Stimulated activated naive CD8-positive, alpha-beta T cell treated with anti-CD3 and anti-CD28 coated beads, Interleukin-15, amount 100 ng/mL, for 72 hours (primary cell): ENCODE data around the gene NCOA1.
A peak's percentile ranks its signal among the peaks of the same experiment; 100 is the strongest.

Experiments used
- ATAC-seq: fragments of 150-1000 bp; cut with Tn5 transposase; 2 replicates; pipeline ENCODE4 v1.10.0; 2021; ENCODE audit warnings: mild to moderate bottlenecking, moderate library complexity
- DNase-seq, 2 donors: peaks; one replicate each; pipeline ENCODE4 v3.0.0; 2021 to 2022
- H3K27ac Mint-ChIP-seq, 2 donors: one replicate each; pipeline ENCODE4 v1.8.0; 2022; ENCODE audit warnings: mild to moderate bottlenecking in 2 of 2, mixed read lengths in 2 of 2, moderate library complexity in 2 of 2
- H3K27me3 Mint-ChIP-seq: one replicate; pipeline ENCODE4 v1.8.0; 2022; ENCODE audit warnings: mixed read lengths
- H3K4me1 Mint-ChIP-seq: one replicate; pipeline ENCODE4 v1.8.0; 2022; ENCODE audit warnings: mild to moderate bottlenecking, mixed read lengths
- H3K4me3 Mint-ChIP-seq, 2 donors: one replicate each; pipeline ENCODE4 v1.8.0; 2022; ENCODE audit warnings: mild to moderate bottlenecking in 2 of 2, mixed read lengths in 2 of 2, moderate library complexity in 1 of 2
- H3K9me3 Mint-ChIP-seq, 2 donors: one replicate each; pipeline ENCODE4 v1.8.0; 2022; ENCODE audit warnings: mixed read lengths in 2 of 2

The NCOA1 gene

GRCh38 chr2:24749069-24749691 lies 258.1 kb downstream of the NCOA1 start:
- ATAC-seq (no peak), DNase-seq (no peak)
- H3K9me3 Mint-ChIP-seq: no peaks in the 10 kb centered on the region
- no peak overlapping the region for H3K27ac Mint-ChIP-seq
- H3K4me1 Mint-ChIP-seq: no peaks in the 10 kb centered on the region
- H3K4me3 Mint-ChIP-seq: no peak overlapping the region
- no peaks in the 10 kb centered on the region for H3K27me3 Mint-ChIP-seq

- Mint-ChIP-seq H3K27ac (no peak overlapping the region), H3K4me3 (no peak overlapping the region), H3K4me1 (no peaks in the 10 kb centered on the region), H3K27me3 (no peaks in the 10 kb centered on the region), H3K9me3 (no peaks in the 10 kb centered on the region)
- ATAC-seq (peak; percentile 80), DNase-seq (no peak)
Measured at GRCh38 chr2:24754985-24755705, 264.1 kb downstream of the NCOA1 start.

DNA sequence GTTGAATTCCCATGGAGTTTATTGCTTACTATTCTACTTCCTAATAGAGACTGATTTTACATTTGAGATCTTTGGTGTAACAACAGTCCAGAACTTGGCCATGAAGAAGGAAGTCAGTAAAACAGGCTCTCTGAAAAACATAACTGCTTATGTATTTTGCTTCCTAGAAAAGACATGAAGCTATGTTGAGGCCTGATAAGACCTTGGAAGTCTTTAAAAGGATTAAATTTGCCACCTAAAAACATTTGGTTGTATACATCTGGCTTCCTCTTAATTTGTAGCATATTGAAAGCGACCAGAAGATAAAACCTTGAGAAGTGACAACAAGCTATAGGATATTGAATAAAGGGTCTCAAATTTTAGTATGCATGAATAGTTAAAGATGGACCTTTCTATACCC lies 265.7 kb downstream of the NCOA1 start:
- no peak for ATAC-seq
- no peak overlapping the region for H3K27ac Mint-ChIP-seq
- no peaks in the 10 kb centered on the region for H3K4me1 Mint-ChIP-seq
- no peak overlapping the region for H3K4me3 Mint-ChIP-seq
- no peak for DNase-seq
- no peaks in the 10 kb centered on the region for H3K27me3 Mint-ChIP-seq
- no peaks in the 10 kb centered on the region for H3K9me3 Mint-ChIP-seq

DNA sequence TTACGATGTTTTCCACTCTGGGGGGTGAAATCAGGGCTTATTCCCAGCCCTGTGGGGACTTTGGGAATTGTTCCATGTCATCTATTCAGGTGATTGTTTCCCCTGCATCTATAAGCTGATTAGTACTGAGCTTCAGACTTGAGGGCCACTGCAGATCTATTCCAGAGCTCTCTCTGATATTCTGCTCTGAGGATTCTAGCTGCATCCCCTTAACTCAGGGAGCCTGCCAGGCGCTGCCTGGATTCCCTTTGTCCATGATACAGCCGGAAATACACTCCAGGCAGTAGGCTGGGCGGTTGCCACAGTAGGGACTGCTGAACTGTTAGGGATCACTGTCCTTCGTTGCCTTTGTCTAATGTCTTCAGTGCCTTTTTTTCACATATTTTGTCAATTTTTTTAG lies 270.8 kb downstream of the NCOA1 start:
- no peak for DNase-seq
- H3K4me1 Mint-ChIP-seq: peaks cover 9% of the 10 kb centered on the region
- H3K9me3 Mint-ChIP-seq: no peaks in the 10 kb centered on the region
- no peak overlapping the region for H3K4me3 Mint-ChIP-seq
- no peaks in the 10 kb centered on the region for H3K27me3 Mint-ChIP-seq
- H3K27ac Mint-ChIP-seq: no peak overlapping the region
- no peak for ATAC-seq

- no peak overlapping the region for H3K4me3 Mint-ChIP-seq
- H3K27ac Mint-ChIP-seq: no peak overlapping the region
- no peaks in the 10 kb centered on the region for H3K9me3 Mint-ChIP-seq
- no peak for ATAC-seq
- no peak for DNase-seq
- H3K4me1 Mint-ChIP-seq: peaks cover 9% of the 10 kb centered on the region
- H3K27me3 Mint-ChIP-seq: no peaks in the 10 kb centered on the region
Measured at GRCh38 chr2:24762518-24762917, 271.5 kb downstream of the NCOA1 start.

GRCh38 chr2:24763843-24764242 lies 272.8 kb downstream of the NCOA1 start:
- no peaks in the 10 kb centered on the region for H3K9me3 Mint-ChIP-seq
- H3K27ac Mint-ChIP-seq: no peak overlapping the region
- no peak for DNase-seq
- no peak for ATAC-seq
- no peak overlapping the region for H3K4me3 Mint-ChIP-seq
- H3K27me3 Mint-ChIP-seq: no peaks in the 10 kb centered on the region
- H3K4me1 Mint-ChIP-seq: peaks cover 9% of the 10 kb centered on the region

DNA sequence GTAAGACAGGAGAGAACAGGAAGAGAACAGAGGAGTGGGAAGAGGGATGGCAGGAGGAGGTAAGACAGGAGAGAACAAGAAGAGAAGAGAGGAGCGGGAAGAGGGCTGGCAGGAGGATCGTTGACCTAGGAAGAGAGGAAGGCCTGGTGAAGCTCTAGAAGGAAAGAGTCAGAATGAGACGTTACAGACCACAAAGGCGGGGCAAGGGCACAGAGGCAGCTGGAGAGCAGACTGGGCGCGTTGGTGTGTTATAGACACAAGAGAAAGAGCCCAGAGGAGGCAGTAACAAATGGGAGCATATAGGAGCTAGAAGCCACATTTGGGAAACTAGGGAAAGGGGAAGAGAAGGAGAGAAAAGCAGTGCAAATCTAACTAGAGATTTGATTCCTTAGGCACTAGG lies 275.6 kb downstream of the NCOA1 start:
- Mint-ChIP-seq H3K4me1 (peaks cover 9% of the 10 kb centered on the region), H3K27ac (peak overlapping the region; percentile 2 to 47), H3K27me3 (no peaks in the 10 kb centered on the region), H3K4me3 (no peak overlapping the region), H3K9me3 (no peaks in the 10 kb centered on the region)
- DNase-seq (no peak), ATAC-seq (no peak)

GRCh38 chr2:24768013-24768412 lies 277.0 kb downstream of the NCOA1 start:
- no peak overlapping the region for H3K4me3 Mint-ChIP-seq
- H3K27ac Mint-ChIP-seq: no peak overlapping the region
- DNase-seq (no peak), ATAC-seq (no peak)
- H3K4me1 Mint-ChIP-seq: peaks cover 9% of the 10 kb centered on the region
- H3K27me3 Mint-ChIP-seq: no peaks in the 10 kb centered on the region
- H3K9me3 Mint-ChIP-seq: no peaks in the 10 kb centered on the region

DNA sequence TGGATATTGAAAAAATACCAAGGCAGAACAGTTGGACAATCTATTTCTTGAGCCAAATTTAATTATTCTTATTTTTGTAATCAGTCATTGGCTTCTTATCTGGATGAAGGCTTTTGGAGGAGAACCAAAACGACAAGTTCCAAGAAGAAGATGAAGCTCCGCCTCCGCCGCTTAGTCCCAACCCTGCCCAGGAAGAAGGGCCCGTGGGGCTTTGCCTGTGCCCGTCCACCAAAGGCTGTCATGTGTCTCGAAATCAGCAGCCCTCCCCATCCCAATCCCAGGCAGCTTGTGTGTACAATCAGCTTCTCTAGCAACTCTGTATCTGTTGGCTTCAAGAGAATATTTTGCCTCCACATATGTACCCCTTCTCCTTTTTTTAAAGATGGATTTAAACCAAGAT lies 277.5 kb downstream of the NCOA1 start:
- no peak for ATAC-seq
- H3K4me3 Mint-ChIP-seq: no peak overlapping the region
- no peak overlapping the region for H3K27ac Mint-ChIP-seq
- no peak for DNase-seq
- H3K4me1 Mint-ChIP-seq: peaks cover 9% of the 10 kb centered on the region
- no peaks in the 10 kb centered on the region for H3K27me3 Mint-ChIP-seq
- H3K9me3 Mint-ChIP-seq: no peaks in the 10 kb centered on the region

DNA sequence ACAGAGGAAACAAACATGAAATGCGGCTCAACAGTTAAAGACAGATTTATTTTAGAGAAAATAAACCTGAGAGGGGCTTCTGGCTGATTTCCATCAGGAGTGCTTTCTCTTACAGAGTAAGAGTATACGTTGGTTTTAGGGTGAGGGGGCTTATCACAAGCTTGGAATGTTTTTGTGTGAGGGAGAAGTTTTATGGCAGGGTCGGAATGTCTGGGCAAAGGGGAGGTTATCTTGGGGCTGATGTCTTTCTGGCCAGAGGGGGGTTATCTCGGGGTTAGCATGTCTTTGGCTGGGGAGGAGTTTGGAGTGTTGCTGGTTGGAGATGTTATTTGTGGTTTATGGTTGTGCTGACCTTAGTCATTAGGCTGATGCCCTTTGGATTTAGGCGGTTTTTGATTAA lies 280.0 kb downstream of the NCOA1 start:
- DNase-seq (no peak), ATAC-seq (no peak)
- H3K27me3 Mint-ChIP-seq: no peaks in the 10 kb centered on the region
- H3K4me3 Mint-ChIP-seq: no peak overlapping the region
- peak overlapping the region in 1 of 2 donors; percentile 85 for H3K27ac Mint-ChIP-seq
- no peaks in the 10 kb centered on the region for H3K9me3 Mint-ChIP-seq
- H3K4me1 Mint-ChIP-seq: peaks cover 9% of the 10 kb centered on the region

GRCh38 chr2:24771764-24772586 lies 280.9 kb downstream of the NCOA1 start:
- DNase-seq (no peak), ATAC-seq (no peak)
- no peak overlapping the region for H3K4me3 Mint-ChIP-seq
- no peaks in the 10 kb centered on the region for H3K27me3 Mint-ChIP-seq
- no peaks in the 10 kb centered on the region for H3K9me3 Mint-ChIP-seq
- no peak overlapping the region for H3K27ac Mint-ChIP-seq
- no peaks in the 10 kb centered on the region for H3K4me1 Mint-ChIP-seq

DNA sequence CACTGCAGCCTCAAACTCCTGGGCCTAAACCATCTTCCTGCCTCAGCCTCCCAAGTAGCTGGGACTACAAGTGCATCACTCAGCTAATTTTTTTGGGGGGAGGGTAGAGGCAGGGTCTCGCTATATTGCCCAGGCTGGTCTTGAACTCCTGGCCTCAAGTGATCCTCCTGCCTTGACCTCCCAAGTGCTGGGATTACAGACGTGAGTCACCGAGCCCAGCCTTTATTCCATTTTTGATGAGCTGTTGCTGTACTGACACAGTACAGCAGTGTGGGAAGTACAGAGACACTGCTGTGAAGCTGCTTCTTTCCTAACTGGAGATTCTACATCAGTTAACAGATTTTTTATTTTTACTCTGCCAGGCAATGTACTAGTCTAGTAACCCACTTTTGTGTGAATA lies 283.3 kb downstream of the NCOA1 start:
- no peaks in the 10 kb centered on the region for H3K4me1 Mint-ChIP-seq

GRCh38 chr2:24779116-24779515 lies 288.1 kb downstream of the NCOA1 start:
- no peak for DNase-seq
- no peaks in the 10 kb centered on the region for H3K4me1 Mint-ChIP-seq
- H3K9me3 Mint-ChIP-seq: peaks cover 0 to 6% of the 10 kb centered on the region in 2 donors
- no peak overlapping the region for H3K27ac Mint-ChIP-seq
- no peak for ATAC-seq
- H3K4me3 Mint-ChIP-seq: no peak overlapping the region
- H3K27me3 Mint-ChIP-seq: peaks cover 8% of the 10 kb centered on the region

More for the DNA sequence above, 283.3 kb downstream of the NCOA1 start:
- ATAC-seq (no peak), DNase-seq (no peak)
- Mint-ChIP-seq H3K4me3 (no peak overlapping the region), H3K9me3 (no peaks in the 10 kb centered on the region), H3K27me3 (no peaks in the 10 kb centered on the region), H3K27ac (no peak overlapping the region)

DNA sequence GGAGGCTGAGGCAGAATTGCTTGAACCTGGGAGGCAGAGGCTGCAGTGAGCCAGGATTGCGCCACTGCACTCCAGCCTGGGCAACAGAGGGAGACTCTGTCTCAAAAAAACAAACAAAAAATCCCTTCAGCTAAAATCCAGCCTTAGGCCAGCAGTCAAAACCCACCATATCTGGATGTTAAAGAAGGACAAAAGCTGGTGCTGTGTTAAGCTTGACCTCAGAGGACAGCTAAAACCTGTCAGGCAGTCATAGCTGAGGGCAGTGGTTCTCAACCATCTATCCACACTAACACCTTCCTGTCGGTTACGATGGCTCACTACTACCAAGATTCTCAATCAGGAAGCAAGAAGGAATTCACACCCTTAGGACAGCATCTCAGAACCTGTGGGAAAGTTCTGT lies 292.6 kb downstream of the NCOA1 start:
- DNase-seq: no peak
- Mint-ChIP-seq H3K9me3 (peaks cover 0 to 6% of the 10 kb centered on the region in 2 donors), H3K27ac (no peak overlapping the region), H3K4me3 (no peak overlapping the region), H3K27me3 (peaks cover 8% of the 10 kb centered on the region), H3K4me1 (no peaks in the 10 kb centered on the region)
- no peak for ATAC-seq

DNA sequence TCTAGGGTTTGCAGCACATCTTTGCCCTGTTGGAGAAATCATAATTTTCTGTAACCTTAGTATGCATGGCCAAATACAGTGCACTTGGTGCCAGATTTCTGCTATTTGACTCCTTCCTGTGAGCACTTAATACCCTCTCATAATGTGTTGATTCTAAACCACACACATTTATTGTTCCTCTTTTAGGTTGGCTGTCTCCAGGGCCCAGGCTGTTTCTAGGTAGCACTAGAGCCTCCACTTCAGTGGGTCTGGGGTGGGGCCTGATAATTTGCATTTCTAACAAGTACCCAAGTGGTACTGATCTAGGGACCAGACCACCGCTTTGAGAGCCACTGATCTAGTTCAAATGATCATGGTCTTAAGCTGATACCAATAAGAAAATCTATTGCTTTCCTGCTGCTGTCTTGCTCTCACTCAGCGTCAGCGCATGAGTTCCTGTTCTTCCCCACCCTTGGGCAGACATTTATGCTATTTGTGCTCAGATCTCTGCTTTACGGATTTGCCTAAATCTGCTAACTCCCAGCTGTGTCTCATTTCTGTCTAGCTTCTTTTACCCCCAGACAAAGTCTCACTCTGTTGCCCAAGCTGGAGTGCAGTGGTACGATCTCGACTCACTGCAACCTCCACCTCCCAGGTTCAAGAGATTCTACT lies 294.7 kb downstream of the NCOA1 start:
- Mint-ChIP-seq H3K27ac (no peak overlapping the region), H3K27me3 (peaks cover 5% of the 10 kb centered on the region), H3K9me3 (peaks cover 0 to 3% of the 10 kb centered on the region in 2 donors), H3K4me1 (no peaks in the 10 kb centered on the region), H3K4me3 (no peak overlapping the region)
- DNase-seq (no peak), ATAC-seq (no peak)

DNA sequence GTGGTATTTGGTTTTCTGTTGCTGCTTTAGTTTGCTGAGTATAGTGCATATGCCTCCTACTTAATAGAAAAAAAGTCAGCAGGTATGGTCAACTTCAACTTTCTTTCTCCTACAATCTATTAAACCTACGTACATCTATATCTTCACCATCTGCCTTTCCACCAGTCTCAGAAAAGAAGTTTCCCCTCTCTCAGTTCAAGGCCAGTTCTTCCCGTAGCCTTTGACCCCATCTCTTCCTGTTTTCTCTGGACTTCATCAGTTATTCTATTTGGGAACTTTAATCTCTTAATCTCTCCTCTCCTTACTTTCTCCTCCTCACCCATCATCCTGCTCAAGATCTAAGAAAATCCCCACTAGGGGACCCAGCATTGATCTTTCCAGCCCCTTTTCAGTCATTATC lies 296.5 kb downstream of the NCOA1 start:
- no peaks in the 10 kb centered on the region for H3K27me3 Mint-ChIP-seq

More for the DNA sequence above, 296.5 kb downstream of the NCOA1 start:
- no peaks in the 10 kb centered on the region for H3K9me3 Mint-ChIP-seq
- no peak overlapping the region for H3K4me3 Mint-ChIP-seq
- H3K4me1 Mint-ChIP-seq: peaks cover 16% of the 10 kb centered on the region
- no peak for DNase-seq
- H3K27ac Mint-ChIP-seq: no peak overlapping the region
- ATAC-seq: no peak
